ENCODE measurements around the gene ZSWIM1. TPM values are rescaled to one million over a fixed set of nuclear protein-coding genes. Genes with fewer than 3 reads are reported as not detected.

Gene ZSWIM1
- total and polyA plus RNA-seq, 2 of the 13 experiments (the other 11 are each of a cell fraction or from before 2014, with no cell fraction given): 9.5 to 11.7 TPM

- TF ChIP-seq, protein P1, sequence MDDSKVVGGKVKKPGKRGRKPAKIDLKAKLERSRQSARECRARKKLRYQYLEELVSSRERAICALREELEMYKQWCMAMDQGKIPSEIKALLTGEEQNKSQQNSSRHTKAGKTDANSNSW (CRISPR knock-in tag; IDR thresholded peaks at IDR 0.05; ENCODE audit: borderline replicate concordance): no peak
- TF ChIP-seq KDM5B (CRISPR knock-in tag; IDR thresholded peaks at IDR 0.05; ENCODE audit: borderline replicate concordance) (no peak), ZNF34 (CRISPR knock-in tag; IDR thresholded peaks at IDR 0.05; ENCODE audit: borderline replicate concordance) (no peak), BCL6 (CRISPR knock-in tag; IDR thresholded peaks at IDR 0.05) (peak; percentile 17; the same call in 1 of the 2 replicates), PAWR (CRISPR knock-in tag; IDR thresholded peaks at IDR 0.05; ENCODE audit: borderline replicate concordance) (no peak), EZH2 (conservative IDR thresholded peaks at IDR 0.05; ENCODE audit: low read depth, low read length) (no peak), TCF7L2 (IDR thresholded peaks at IDR 0.05; ENCODE audit: low read depth, low read length) (no peak), NR1H2 (CRISPR knock-in tag; IDR thresholded peaks at IDR 0.05; ENCODE audit: borderline replicate concordance, low read depth) (no peak), PTBP1 (IDR thresholded peaks at IDR 0.05; ENCODE audit: low read depth, low read length, poor library complexity, severe bottlenecking) (no peak), ZKSCAN1 (IDR thresholded peaks at IDR 0.05; ENCODE audit: low read length) (no peak), KLF15 (CRISPR knock-in tag; IDR thresholded peaks at IDR 0.05; ENCODE audit: borderline replicate concordance) (no peak), GTF3A (CRISPR knock-in tag; conservative IDR thresholded peaks at IDR 0.05) (no peak), CREB1 (IDR thresholded peaks at IDR 0.05) (no peak), CREB1 (CRISPR knock-in tag; IDR thresholded peaks at IDR 0.05) (no peak), SIN3B (IDR thresholded peaks at IDR 0.05; ENCODE audit: low read length) (no peak), ZNF121 (CRISPR knock-in tag; IDR thresholded peaks at IDR 0.05) (peak; percentile 100), SOX13 (IDR thresholded peaks at IDR 0.05) (no peak), SOX13 (CRISPR knock-in tag; conservative IDR thresholded peaks at IDR 0.05 in 1 of 2, IDR thresholded peaks at IDR 0.05 in 1 of 2) (peak in 1 of 2 experiments; percentile 56; a peak in 2 of 4 replicates), ZNF792 (CRISPR knock-in tag; IDR thresholded peaks at IDR 0.05) (no peak), CC2D1A (CRISPR knock-in tag; IDR thresholded peaks at IDR 0.05) (no peak), HNRNPUL1 (IDR thresholded peaks at IDR 0.05; ENCODE audit: low read depth, low read length) (no peak), CENPX (CRISPR knock-in tag; IDR thresholded peaks at IDR 0.05) (no peak), ZNF136 (CRISPR knock-in tag; IDR thresholded peaks at IDR 0.05; ENCODE audit: low read depth) (no peak), ETV6 (CRISPR knock-in tag; conservative IDR thresholded peaks at IDR 0.05) (no peak)
- TF ChIP-seq, protein P2, sequence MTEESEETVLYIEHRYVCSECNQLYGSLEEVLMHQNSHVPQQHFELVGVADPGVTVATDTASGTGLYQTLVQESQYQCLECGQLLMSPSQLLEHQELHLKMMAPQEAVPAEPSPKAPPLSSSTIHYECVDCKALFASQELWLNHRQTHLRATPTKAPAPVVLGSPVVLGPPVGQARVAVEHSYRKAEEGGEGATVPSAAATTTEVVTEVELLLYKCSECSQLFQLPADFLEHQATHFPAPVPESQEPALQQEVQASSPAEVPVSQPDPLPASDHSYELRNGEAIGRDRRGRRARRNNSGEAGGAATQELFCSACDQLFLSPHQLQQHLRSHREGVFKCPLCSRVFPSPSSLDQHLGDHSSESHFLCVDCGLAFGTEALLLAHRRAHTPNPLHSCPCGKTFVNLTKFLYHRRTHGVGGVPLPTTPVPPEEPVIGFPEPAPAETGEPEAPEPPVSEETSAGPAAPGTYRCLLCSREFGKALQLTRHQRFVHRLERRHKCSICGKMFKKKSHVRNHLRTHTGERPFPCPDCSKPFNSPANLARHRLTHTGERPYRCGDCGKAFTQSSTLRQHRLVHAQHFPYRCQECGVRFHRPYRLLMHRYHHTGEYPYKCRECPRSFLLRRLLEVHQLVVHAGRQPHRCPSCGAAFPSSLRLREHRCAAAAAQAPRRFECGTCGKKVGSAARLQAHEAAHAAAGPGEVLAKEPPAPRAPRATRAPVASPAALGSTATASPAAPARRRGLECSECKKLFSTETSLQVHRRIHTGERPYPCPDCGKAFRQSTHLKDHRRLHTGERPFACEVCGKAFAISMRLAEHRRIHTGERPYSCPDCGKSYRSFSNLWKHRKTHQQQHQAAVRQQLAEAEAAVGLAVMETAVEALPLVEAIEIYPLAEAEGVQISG (CRISPR knock-in tag; IDR thresholded peaks at IDR 0.05): peak; percentile 35; the same call in 1 of the 2 replicates
- TF ChIP-seq, protein P3, sequence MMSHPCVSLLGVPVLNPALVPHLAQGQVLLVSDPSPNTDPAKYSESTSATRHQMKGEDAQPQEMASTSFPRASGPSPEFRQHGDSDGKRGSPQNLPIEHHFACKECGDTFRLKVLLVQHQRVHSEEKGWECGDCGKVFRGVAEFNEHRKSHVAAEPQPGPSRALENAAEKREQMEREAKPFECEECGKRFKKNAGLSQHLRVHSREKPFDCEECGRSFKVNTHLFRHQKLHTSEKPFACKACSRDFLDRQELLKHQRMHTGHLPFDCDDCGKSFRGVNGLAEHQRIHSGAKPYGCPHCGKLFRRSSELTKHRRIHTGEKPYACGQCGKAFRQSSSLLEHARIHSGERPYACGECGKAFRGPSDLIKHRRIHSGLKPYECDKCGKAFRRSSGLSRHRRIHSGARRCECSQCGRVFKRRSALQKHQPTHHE (CRISPR knock-in tag; IDR thresholded peaks at IDR 0.05; ENCODE audit: borderline replicate concordance): no peak
Measured at GRCh38 chr20:45921337-45922189, 40.5 kb downstream of the ZSWIM1 start (continued).
